ENCODE data around the gene HKDC1. TPM values are rescaled to one million over a fixed set of nuclear protein-coding genes. Genes with fewer than 3 reads are reported as not detected.

Gene HKDC1
- total and polyA plus RNA-seq, 10 of the 15 experiments (the other 5 are each of a cell fraction or from before 2014, with no cell fraction given): 0.04 to 0.34 (median 0.13) TPM; not detected in 5

- ChIA-PET RAD21 (ENCODE audit: unreplicated experiment) (no interaction called here), SMC1A (ENCODE audit: uncharacterized antibody, unreplicated experiment) (no interaction called here), POLR2A (no interaction called here), CTCF (no interaction called here)
- intact Hi-C loops (cut with micrococcal nuclease; ENCODE audit: unreplicated experiment): no loop called here
- H3K4me2 ChIP-seq (ENCODE audit: control insufficient read depth, insufficient read depth): no peak overlapping the region
- no peak overlapping the region for H3K27ac ChIP-seq (ENCODE audit: control insufficient read depth, insufficient read depth)
- no peaks in the 10 kb centered on the region; the same call in none of the 3 replicates for H3K9me3 ChIP-seq (replicated peaks; ENCODE audit: control insufficient read depth, insufficient read depth, low read length)
- 9% methylated on average over 3 of the region's 3 CpGs for WGBS (ENCODE audit: insufficient coverage, insufficient replicate concordance, low lambda C conversion rate, missing lambda C conversion rate)
- no peak overlapping the region for H3K9ac ChIP-seq (ENCODE audit: control insufficient read depth, insufficient read depth, low read length)
- peaks cover 0 to 5% of the 10 kb centered on the region in 2 experiments; a peak in 2 of 4 replicates for H3K27me3 ChIP-seq (replicated peaks in 1 of 2; ENCODE audit: control insufficient read depth in 2 of 2, insufficient read depth in 2 of 2, low read length in 1 of 2)
- no peaks in the 10 kb centered on the region for H3K4me1 ChIP-seq (ENCODE audit: control insufficient read depth, insufficient read depth, low read length)
- no peaks in the 10 kb centered on the region for H3K36me3 ChIP-seq (ENCODE audit: control insufficient read depth in 2 of 2, insufficient read depth in 2 of 2, low read length in 1 of 2)
- FAIRE-seq: peak; percentile 81
- no peak for DNase-seq (ENCODE audit: low read depth, low spot score)
- no TSS peak for BruUV-seq (replicated peaks)
- TF ChIP-seq JUNB (IDR thresholded peaks at IDR 0.05) (peak; percentile 46; the same call in 1 of the 2 replicates), ZNF384 (IDR thresholded peaks at IDR 0.05; ENCODE audit: borderline replicate concordance, low read depth, low read length) (peak; percentile 67)
- TF ChIP-seq, protein P1, sequence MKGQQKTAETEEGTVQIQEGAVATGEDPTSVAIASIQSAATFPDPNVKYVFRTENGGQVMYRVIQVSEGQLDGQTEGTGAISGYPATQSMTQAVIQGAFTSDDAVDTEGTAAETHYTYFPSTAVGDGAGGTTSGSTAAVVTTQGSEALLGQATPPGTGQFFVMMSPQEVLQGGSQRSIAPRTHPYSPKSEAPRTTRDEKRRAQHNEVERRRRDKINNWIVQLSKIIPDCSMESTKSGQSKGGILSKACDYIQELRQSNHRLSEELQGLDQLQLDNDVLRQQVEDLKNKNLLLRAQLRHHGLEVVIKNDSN (IDR thresholded peaks at IDR 0.05; ENCODE audit: borderline replicate concordance, extremely low read length, insufficient read depth, low read depth, low read length): no peak
- H4K20me1 ChIP-seq (ENCODE audit: control insufficient read depth, insufficient read depth): no peaks in the 10 kb centered on the region
- no peak overlapping the region for H2AFZ ChIP-seq (ENCODE audit: control insufficient read depth, low read depth, low read length)
- in situ Hi-C loops (cut with MboI): no loop called here
- no peaks in the 10 kb centered on the region for H3K79me2 ChIP-seq (ENCODE audit: control insufficient read depth, insufficient read depth, low read length)
- ATAC-seq: peak; percentile 56; the same call in 1 of the 3 replicates
- H3K4me3 ChIP-seq: no peak overlapping the region
Measured at GRCh38 chr10:69262292-69262751, 42.2 kb downstream of the HKDC1 start.

- ChIA-PET SMC1A (ENCODE audit: uncharacterized antibody, unreplicated experiment) (no interaction called here), RAD21 (ENCODE audit: unreplicated experiment) (no interaction called here), CTCF (no interaction called here), POLR2A (no interaction called here)
- in situ Hi-C loops (cut with MboI): no loop called here
- no peak for FAIRE-seq
- Histone ChIP-seq H3K4me1 (ENCODE audit: control insufficient read depth, insufficient read depth, low read length) (no peaks in the 10 kb centered on the region), H3K9me3 (replicated peaks; ENCODE audit: control insufficient read depth, insufficient read depth, low read length) (no peaks in the 10 kb centered on the region; the same call in 2 of the 3 replicates), H3K36me3 (ENCODE audit: control insufficient read depth in 2 of 2, insufficient read depth in 2 of 2, low read length in 1 of 2) (no peaks in the 10 kb centered on the region), H3K27ac (ENCODE audit: control insufficient read depth, insufficient read depth) (no peak overlapping the region), H3K79me2 (ENCODE audit: control insufficient read depth, insufficient read depth, low read length) (no peaks in the 10 kb centered on the region), H3K4me2 (ENCODE audit: control insufficient read depth, insufficient read depth) (no peak overlapping the region), H3K27me3 (replicated peaks in 1 of 2; ENCODE audit: control insufficient read depth in 2 of 2, insufficient read depth in 2 of 2, low read length in 1 of 2) (peaks cover 0 to 5% of the 10 kb centered on the region in 2 experiments; a peak in 2 of 4 replicates), H3K9ac (ENCODE audit: control insufficient read depth, insufficient read depth, low read length) (no peak overlapping the region), H4K20me1 (ENCODE audit: control insufficient read depth, insufficient read depth) (no peaks in the 10 kb centered on the region), H2AFZ (ENCODE audit: control insufficient read depth, low read depth, low read length) (no peak overlapping the region), H3K4me3 (no peak overlapping the region)
- no TSS peak for BruUV-seq (replicated peaks)
- no peak for DNase-seq (ENCODE audit: low read depth, low spot score)
- intact Hi-C loops (cut with micrococcal nuclease; ENCODE audit: unreplicated experiment): no loop called here
- TF ChIP-seq POLR2A (IDR thresholded peaks at IDR 0.05; ENCODE audit: low read depth, low read length) (no peak), POLR2AphosphoS2 (IDR thresholded peaks at IDR 0.05; ENCODE audit: low read depth, low read length) (no peak), SP1 (IDR thresholded peaks at IDR 0.05; ENCODE audit: low read depth, low read length) (no peak), BACH1 (IDR thresholded peaks at IDR 0.05; ENCODE audit: borderline replicate concordance) (no peak)
- TF ChIP-seq, protein P2, sequence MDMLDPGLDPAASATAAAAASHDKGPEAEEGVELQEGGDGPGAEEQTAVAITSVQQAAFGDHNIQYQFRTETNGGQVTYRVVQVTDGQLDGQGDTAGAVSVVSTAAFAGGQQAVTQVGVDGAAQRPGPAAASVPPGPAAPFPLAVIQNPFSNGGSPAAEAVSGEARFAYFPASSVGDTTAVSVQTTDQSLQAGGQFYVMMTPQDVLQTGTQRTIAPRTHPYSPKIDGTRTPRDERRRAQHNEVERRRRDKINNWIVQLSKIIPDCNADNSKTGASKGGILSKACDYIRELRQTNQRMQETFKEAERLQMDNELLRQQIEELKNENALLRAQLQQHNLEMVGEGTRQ (IDR thresholded peaks at IDR 0.05; ENCODE audit: borderline replicate concordance, low read depth, low read length): no peak
- ATAC-seq: no peak
- WGBS (ENCODE audit: insufficient coverage, insufficient replicate concordance, low lambda C conversion rate, missing lambda C conversion rate): 59% methylated on average over 17 of the region's 17 CpGs
Measured at GRCh38 chr10:69265521-69265920, 45.4 kb downstream of the HKDC1 start.

All from GM12878 (cell line).